Type B pancreatic cell (in vitro differentiated cells): ENCODE results near the gene SNRPD3. TPM values are rescaled to one million over a fixed set of nuclear protein-coding genes. Genes with fewer than 3 reads are reported as not detected.
A peak's percentile ranks its signal among the peaks of the same experiment; 100 is the strongest.

ENCODE experiments used
- DNase-seq: peaks from one replicate; pipeline ENCODE4 v3.0.0; 2021; ENCODE audit warnings: mixed read lengths; ENCODE audit not compliant: unreplicated experiment; ENCODE audit errors: extremely low spot score
- H3K27ac Mint-ChIP-seq: 2 replicates; pipeline ENCODE4 v1.8.0; 2021; ENCODE audit warnings: mild to moderate bottlenecking, mixed read lengths
- H3K27me3 Mint-ChIP-seq: 2 replicates; pipeline ENCODE4 v1.8.0; 2021; ENCODE audit warnings: mixed read lengths
- H3K36me3 Mint-ChIP-seq: 2 replicates; pipeline ENCODE4 v1.8.0; 2021; ENCODE audit warnings: mixed read lengths
- H3K4me1 Mint-ChIP-seq: one replicate; pipeline ENCODE4 v1.8.0; 2021; ENCODE audit warnings: mixed read lengths; ENCODE audit not compliant: unreplicated experiment
- H3K4me3 Mint-ChIP-seq: 2 replicates; pipeline ENCODE4 v1.8.0; 2021; ENCODE audit warnings: mild to moderate bottlenecking, mixed read lengths
- H3K9me3 Mint-ChIP-seq: 2 replicates; pipeline ENCODE4 v1.8.0; 2021; ENCODE audit warnings: mixed read lengths
- total RNA-seq: library from RNA; stranded (reverse); gene quantifications from 2 replicates; pipeline ENCODE4 v1.2.1, GENCODE V29; 2021; ENCODE audit warnings: low replicate concordance
- TF ChIP-seq, protein P1 (sequence below): fragments of 200-600 bp; sonication (generic); conservative IDR thresholded peaks from 2 replicates; pipeline ENCODE4 v1.5.0; 2021; ENCODE audit warnings: antibody characterized with exemption, mild to moderate bottlenecking

Gene SNRPD3
- total RNA-seq, 1 donor from 2014 or later = 114 TPM

DNA sequence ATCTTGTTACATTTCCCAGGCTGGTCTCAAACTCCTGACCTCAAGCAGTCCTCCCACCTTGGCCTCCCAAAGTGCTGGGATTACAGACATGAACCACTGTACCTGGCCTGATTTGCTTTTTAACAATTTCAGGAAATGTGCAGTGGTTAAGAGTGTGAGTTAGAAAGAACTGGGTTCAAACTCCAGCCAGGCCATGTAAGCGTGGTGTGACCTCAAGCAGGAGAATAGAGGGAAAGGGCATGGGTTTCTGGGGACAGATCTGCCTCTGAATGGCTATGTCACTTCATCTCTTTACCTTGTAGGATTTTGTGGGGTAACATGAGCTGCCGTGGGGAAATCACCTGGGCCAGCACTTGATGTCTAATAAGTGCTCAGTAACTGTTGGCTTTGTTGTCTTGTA is 9.3 kb downstream of the SNRPD3 start:
- H3K36me3 Mint-ChIP-seq = peaks cover 12% of the 10 kb centered on the region
- H3K9me3 Mint-ChIP-seq = no peaks in the 10 kb centered on the region
- no peak for DNase-seq
- no peak overlapping the region for H3K4me3 Mint-ChIP-seq
- H3K27ac Mint-ChIP-seq = no peak overlapping the region
- H3K4me1 Mint-ChIP-seq = peaks cover 12% of the 10 kb centered on the region
- TF ChIP-seq, protein P1, sequence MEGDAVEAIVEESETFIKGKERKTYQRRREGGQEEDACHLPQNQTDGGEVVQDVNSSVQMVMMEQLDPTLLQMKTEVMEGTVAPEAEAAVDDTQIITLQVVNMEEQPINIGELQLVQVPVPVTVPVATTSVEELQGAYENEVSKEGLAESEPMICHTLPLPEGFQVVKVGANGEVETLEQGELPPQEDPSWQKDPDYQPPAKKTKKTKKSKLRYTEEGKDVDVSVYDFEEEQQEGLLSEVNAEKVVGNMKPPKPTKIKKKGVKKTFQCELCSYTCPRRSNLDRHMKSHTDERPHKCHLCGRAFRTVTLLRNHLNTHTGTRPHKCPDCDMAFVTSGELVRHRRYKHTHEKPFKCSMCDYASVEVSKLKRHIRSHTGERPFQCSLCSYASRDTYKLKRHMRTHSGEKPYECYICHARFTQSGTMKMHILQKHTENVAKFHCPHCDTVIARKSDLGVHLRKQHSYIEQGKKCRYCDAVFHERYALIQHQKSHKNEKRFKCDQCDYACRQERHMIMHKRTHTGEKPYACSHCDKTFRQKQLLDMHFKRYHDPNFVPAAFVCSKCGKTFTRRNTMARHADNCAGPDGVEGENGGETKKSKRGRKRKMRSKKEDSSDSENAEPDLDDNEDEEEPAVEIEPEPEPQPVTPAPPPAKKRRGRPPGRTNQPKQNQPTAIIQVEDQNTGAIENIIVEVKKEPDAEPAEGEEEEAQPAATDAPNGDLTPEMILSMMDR = no peak
- H3K27me3 Mint-ChIP-seq = no peaks in the 10 kb centered on the region

DNA sequence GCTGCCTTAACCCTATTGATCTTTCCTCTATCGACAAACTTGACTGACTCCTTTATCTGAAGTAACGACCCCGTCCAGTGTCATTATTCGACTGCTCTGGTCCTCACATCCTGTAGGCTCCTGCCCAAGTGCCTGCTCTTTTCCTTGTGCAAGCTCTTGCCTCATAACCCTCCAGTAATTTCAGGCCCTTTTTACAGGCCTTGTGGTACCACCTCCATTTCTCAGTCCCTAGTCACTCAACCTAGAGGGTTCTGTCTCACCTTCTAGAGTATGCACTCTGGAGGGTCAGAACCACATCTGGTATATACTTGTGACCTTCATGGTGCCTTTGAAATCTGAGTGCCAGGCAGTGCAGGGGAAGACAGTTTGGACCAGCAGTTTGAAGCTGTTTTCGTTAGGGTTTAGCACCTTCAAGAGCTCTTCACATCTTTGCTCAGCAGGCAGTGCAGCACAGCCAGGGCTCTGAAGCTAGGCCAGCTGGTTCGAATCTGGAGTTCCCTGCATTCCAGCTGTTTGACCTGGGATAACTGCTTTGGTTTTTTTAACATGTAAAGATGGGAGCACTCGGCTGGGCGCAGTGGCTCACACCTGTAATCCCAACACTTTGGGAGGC is 11.2 kb downstream of the SNRPD3 start:
- H3K4me3 Mint-ChIP-seq = no peak overlapping the region
- TF ChIP-seq, protein P1 = no peak
- H3K27me3 Mint-ChIP-seq = no peaks in the 10 kb centered on the region
- peak overlapping the region; percentile 47 for H3K27ac Mint-ChIP-seq
- DNase-seq = no peak
- no peaks in the 10 kb centered on the region for H3K9me3 Mint-ChIP-seq
- peaks cover 12% of the 10 kb centered on the region for H3K4me1 Mint-ChIP-seq
- peaks cover 20% of the 10 kb centered on the region for H3K36me3 Mint-ChIP-seq

DNA sequence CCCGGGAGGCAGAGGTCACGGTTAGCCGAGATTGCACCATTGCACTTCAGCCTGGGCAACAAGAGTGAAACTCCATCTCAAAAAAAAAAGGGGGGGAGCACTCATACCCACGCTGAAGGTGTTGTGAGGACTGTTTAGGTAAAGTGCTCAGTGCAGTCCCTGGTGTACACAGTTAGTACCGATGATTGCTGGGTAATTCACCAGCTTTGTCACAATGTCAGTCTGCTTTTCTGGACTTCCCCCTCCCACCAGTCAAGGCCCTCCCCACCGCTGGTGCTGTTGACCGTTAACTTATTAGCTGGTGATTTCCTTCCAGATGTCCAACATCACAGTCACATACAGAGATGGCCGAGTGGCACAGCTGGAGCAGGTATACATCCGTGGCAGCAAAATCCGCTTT is 11.9 kb downstream of the SNRPD3 start:
- Mint-ChIP-seq H3K4me1 (peaks cover 12% of the 10 kb centered on the region), H3K9me3 (no peaks in the 10 kb centered on the region), H3K27ac (no peak overlapping the region), H3K27me3 (no peaks in the 10 kb centered on the region), H3K4me3 (no peak overlapping the region), H3K36me3 (peaks cover 20% of the 10 kb centered on the region)
- DNase-seq = no peak
- TF ChIP-seq, protein P1 = no peak

DNA sequence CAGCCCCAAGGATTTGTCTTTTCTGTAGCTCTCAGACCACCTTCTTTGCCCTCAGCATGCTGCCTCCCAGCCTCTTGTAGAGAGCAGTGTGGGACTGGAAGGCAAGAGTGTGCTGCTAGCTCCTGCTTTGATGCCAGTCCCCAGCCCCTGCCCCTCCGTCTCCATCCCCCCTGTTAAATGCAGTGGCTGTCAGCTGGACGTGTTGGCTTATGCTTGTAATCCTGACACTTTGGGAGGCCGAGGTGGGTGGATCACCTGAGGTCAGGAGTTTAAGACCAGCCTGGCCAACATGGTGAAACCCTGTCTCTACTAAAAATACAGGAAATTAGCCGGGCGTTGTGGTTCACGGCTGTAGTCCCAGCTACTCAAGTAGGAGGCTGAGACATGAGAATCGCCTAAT is 15.5 kb downstream of the SNRPD3 start:
- Mint-ChIP-seq H3K36me3 (peaks cover 40% of the 10 kb centered on the region), H3K9me3 (no peaks in the 10 kb centered on the region), H3K27me3 (no peaks in the 10 kb centered on the region), H3K4me1 (peaks cover 7% of the 10 kb centered on the region), H3K4me3 (no peak overlapping the region), H3K27ac (no peak overlapping the region)
- DNase-seq = no peak
- TF ChIP-seq, protein P1 = no peak

DNA sequence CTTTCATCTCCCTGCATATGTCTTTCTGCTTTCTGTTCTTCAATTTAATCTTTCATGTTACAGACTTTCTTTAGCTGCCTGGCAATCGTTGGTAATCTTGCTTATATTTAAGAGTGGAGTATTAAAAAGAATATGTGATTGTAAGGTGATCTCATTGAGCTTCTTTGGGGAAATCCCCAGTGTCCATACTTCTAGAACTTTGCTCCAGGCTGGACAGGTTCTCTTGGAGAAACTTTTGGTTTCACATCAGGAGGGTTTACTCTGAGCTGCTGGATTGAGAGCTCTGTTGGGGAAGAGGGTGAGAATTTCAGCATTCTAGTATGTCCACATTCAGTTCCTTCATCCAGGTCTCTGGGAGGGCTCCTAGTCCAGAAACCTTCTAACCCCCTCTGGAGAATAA is 21.0 kb downstream of the SNRPD3 start:
- no peak for DNase-seq
- TF ChIP-seq, protein P1 = no peak
- Mint-ChIP-seq H3K4me1 (peaks cover 10% of the 10 kb centered on the region), H3K4me3 (no peak overlapping the region), H3K27ac (peak overlapping the region; percentile 4), H3K9me3 (no peaks in the 10 kb centered on the region), H3K27me3 (no peaks in the 10 kb centered on the region), H3K36me3 (peaks cover 30% of the 10 kb centered on the region)
